ENCODE measurements around the gene FAM171A1. TPM values are rescaled to one million over a fixed set of nuclear protein-coding genes. Genes with fewer than 3 reads are reported as not detected.

Gene FAM171A1
- total RNA-seq, 2 donors from 2014 or later: 50.9 to 65.8 TPM

DNA sequence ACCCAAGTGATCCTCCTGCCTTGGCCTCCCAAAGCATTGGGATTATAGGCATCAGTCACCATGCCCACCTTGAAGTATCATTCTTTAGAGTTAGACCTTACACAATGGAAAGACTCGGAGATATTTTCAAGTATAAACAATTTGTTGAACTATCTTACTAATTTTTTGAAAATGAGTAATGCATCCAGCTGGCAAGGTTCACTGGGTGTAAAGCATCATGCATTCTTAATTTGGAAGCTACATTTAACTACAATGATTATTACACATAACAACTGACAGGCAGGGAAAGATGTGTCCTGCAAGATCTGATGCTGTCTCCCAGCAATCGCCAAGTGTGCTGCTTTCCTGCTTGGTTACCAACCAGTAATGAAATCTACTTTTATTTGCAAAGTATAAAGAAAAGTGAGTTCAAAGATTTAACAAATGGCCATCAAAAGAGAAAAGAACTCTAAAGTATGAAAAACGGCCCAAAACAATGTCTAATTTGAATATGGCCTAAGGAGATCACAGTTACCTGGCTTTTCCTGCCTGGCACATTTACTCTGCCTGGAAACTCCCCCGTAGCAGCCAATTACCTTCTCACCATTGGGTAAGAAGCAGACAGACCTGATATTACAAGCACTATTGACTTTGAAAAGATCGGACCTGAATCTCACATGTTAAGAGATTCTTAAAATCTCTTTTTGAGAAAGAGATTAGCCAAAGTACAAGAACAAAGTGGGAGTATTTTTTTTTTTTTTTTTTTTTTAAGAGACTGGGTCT, 143.3 kb downstream of the FAM171A1 start:
- H3K36me3 ChIP-seq: no peaks in the 10 kb centered on the region
- H3K9ac ChIP-seq (ENCODE audit: low read depth in 2 of 2, low read length in 2 of 2): no peak overlapping the region
- no peak overlapping the region for H3K4me3 ChIP-seq
- no peaks in the 10 kb centered on the region for H3K27me3 ChIP-seq
- TF ChIP-seq, protein P1, sequence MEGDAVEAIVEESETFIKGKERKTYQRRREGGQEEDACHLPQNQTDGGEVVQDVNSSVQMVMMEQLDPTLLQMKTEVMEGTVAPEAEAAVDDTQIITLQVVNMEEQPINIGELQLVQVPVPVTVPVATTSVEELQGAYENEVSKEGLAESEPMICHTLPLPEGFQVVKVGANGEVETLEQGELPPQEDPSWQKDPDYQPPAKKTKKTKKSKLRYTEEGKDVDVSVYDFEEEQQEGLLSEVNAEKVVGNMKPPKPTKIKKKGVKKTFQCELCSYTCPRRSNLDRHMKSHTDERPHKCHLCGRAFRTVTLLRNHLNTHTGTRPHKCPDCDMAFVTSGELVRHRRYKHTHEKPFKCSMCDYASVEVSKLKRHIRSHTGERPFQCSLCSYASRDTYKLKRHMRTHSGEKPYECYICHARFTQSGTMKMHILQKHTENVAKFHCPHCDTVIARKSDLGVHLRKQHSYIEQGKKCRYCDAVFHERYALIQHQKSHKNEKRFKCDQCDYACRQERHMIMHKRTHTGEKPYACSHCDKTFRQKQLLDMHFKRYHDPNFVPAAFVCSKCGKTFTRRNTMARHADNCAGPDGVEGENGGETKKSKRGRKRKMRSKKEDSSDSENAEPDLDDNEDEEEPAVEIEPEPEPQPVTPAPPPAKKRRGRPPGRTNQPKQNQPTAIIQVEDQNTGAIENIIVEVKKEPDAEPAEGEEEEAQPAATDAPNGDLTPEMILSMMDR (IDR thresholded peaks at IDR 0.05): no peak
- H3K4me1 ChIP-seq: no peaks in the 10 kb centered on the region
- no peak overlapping the region for H3K27ac ChIP-seq
- no peaks in the 10 kb centered on the region for H3K9me3 ChIP-seq
- intact Hi-C loops (cut with DNase I): no loop called here
- no peak for DNase-seq

- intact Hi-C loops (cut with DNase I): no loop called here
- Histone ChIP-seq H3K27ac (no peak overlapping the region), H3K9ac (ENCODE audit: low read depth in 2 of 2, low read length in 2 of 2) (no peak overlapping the region), H3K4me1 (no peaks in the 10 kb centered on the region), H3K36me3 (no peaks in the 10 kb centered on the region), H3K27me3 (no peaks in the 10 kb centered on the region), H3K4me3 (no peak overlapping the region), H3K9me3 (no peaks in the 10 kb centered on the region)
- no peak for DNase-seq
- TF ChIP-seq, protein P1 (IDR thresholded peaks at IDR 0.05): no peak
These were observed 145.6 kb downstream of the FAM171A1 start for GRCh38 chr10:15225511-15225910.

DNA sequence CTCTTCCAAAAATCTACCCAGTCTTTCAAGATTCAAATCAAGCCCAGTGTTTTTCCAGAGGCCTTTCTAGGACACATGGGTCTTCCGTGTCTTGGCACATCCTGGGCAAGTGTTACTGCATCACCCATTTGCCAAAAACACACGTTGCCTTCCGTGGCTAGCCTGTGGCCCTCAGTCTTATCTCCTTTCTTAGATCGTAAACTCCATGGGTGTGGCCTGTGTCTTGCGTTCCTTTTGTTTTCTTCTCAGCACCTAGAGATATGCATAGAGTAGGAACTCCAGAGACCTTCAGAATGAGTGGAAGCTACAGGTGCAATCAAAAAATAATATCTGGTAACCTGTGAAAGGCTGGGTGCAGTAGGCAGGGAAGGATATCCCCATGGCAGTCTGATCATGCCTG, 146.1 kb downstream of the FAM171A1 start:
- no peak overlapping the region for H3K9ac ChIP-seq (ENCODE audit: low read depth in 2 of 2, low read length in 2 of 2)

DNA sequence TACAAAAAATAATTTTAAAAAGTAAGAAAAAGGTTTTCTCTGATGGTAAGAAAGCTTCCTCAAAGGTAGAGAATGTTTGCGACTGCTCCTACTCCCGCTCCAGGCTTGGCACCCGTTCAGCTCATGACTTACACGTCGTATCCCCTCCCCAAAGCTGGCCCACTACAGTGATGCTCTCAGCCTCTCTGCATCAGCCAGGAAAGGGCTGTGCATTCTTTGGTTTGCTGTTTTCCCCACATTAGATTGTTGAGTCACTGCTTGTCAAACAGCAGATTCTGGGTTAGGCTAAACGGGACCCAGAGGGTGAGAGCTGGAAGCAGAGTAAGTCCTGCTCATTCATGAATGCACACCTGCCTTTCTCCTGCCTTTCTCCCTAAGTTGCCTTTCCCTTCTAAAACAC, 147.9 kb downstream of the FAM171A1 start:
- no peaks in the 10 kb centered on the region for H3K4me1 ChIP-seq
- no peak overlapping the region for H3K9ac ChIP-seq (ENCODE audit: low read depth in 2 of 2, low read length in 2 of 2)
- no peaks in the 10 kb centered on the region for H3K36me3 ChIP-seq
- H3K27ac ChIP-seq: no peak overlapping the region
- H3K27me3 ChIP-seq: no peaks in the 10 kb centered on the region
- DNase-seq: no peak
- intact Hi-C loops (cut with DNase I): loop anchor here (5.0 kb wide), 1 partner anchor 39 kb away; no protein-coding TSS in a partner anchor
- no peaks in the 10 kb centered on the region for H3K9me3 ChIP-seq
- no peak overlapping the region for H3K4me3 ChIP-seq
- TF ChIP-seq, protein P1 (IDR thresholded peaks at IDR 0.05): no peak

More for the DNA sequence above, 146.1 kb downstream of the FAM171A1 start:
- DNase-seq: no peak
- Histone ChIP-seq H3K4me3 (no peak overlapping the region), H3K27me3 (no peaks in the 10 kb centered on the region), H3K9me3 (no peaks in the 10 kb centered on the region), H3K4me1 (no peaks in the 10 kb centered on the region), H3K27ac (no peak overlapping the region), H3K36me3 (no peaks in the 10 kb centered on the region)
- intact Hi-C loops (cut with DNase I): loop anchor here (5.0 kb wide), 1 partner anchor 37 kb away; no protein-coding TSS in a partner anchor
- TF ChIP-seq, protein P1 (IDR thresholded peaks at IDR 0.05): no peak

- TF ChIP-seq, protein P1 (IDR thresholded peaks at IDR 0.05): no peak
- DNase-seq: no peak
- Histone ChIP-seq H3K27ac (no peak overlapping the region), H3K9ac (ENCODE audit: low read depth in 2 of 2, low read length in 2 of 2) (no peak overlapping the region), H3K36me3 (no peaks in the 10 kb centered on the region), H3K4me1 (no peaks in the 10 kb centered on the region), H3K27me3 (no peaks in the 10 kb centered on the region), H3K9me3 (no peaks in the 10 kb centered on the region), H3K4me3 (no peak overlapping the region)
- intact Hi-C loops (cut with DNase I): loop anchor here (5.0 kb wide), 1 partner anchor 40 kb away; no protein-coding TSS in a partner anchor
These were observed 148.6 kb downstream of the FAM171A1 start for GRCh38 chr10:15222511-15222910.

Measured in colonic mucosa (tissue), 4 donors.